SU-DHL-6 (cell line): ENCODE data around the gene SRGAP1.

Experiments used
- EZH2phosphoT487 ChIP-seq: fragments of 200-600 bp; sonication (generic), shearing (Covaris generic); conservative IDR thresholded peaks from 2 replicates; pipeline ENCODE4 v1.6.1; 2018; ENCODE audit warnings: mild to moderate bottlenecking, antibody characterized with exemption, low read length, moderate library complexity, mixed read lengths
- TF ChIP-seq, protein P1 (sequence below): fragments of 200-600 bp; sonication (generic); IDR thresholded peaks from one replicate; pipeline ENCODE4 v1.5.1; 2017; ENCODE audit warnings: antibody characterized with exemption, mild to moderate bottlenecking, low read length, moderate library complexity; ENCODE audit not compliant: insufficient read depth, poor library complexity, severe bottlenecking

DNA sequence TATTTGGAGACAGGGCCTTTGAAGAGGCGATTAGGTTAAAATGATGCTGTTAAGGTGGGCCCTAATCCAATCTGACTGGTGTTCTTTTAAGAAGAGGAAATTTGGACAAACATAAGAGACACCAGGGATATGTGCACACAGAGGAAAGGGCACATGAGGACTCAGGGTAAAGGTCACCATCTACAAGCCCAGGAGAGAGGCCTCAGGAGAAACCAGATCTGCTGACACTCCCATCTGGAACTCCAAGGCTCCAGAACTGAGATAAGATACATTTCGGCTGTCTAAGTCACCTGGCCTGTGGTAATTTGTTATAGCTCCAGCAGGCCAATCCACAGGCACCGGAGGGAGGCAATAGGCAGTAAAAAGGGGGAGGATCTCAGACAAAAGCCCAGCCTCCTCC, 329.0 kb downstream of the SRGAP1 start:
- no peak for TF ChIP-seq EZH2phosphoT487
- TF ChIP-seq, protein P1, sequence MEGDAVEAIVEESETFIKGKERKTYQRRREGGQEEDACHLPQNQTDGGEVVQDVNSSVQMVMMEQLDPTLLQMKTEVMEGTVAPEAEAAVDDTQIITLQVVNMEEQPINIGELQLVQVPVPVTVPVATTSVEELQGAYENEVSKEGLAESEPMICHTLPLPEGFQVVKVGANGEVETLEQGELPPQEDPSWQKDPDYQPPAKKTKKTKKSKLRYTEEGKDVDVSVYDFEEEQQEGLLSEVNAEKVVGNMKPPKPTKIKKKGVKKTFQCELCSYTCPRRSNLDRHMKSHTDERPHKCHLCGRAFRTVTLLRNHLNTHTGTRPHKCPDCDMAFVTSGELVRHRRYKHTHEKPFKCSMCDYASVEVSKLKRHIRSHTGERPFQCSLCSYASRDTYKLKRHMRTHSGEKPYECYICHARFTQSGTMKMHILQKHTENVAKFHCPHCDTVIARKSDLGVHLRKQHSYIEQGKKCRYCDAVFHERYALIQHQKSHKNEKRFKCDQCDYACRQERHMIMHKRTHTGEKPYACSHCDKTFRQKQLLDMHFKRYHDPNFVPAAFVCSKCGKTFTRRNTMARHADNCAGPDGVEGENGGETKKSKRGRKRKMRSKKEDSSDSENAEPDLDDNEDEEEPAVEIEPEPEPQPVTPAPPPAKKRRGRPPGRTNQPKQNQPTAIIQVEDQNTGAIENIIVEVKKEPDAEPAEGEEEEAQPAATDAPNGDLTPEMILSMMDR = no peak
